Glutamatergic neuron (in vitro differentiated cells): ENCODE results near the gene RNF126. TPM values are rescaled to one million over a fixed set of nuclear protein-coding genes. Genes with fewer than 3 reads are reported as not detected.
"Not testable (repeated sequence)": the region's sequence is repeated elsewhere in the genome, so short reads cannot be mapped to it uniquely, and the experiment has no call there.

Experiments
- DNase-seq: peaks from one replicate; pipeline ENCODE4 v3.0.0; 2022
- H3K27ac Mint-ChIP-seq: one replicate; pipeline ENCODE4 v1.8.0; 2020; ENCODE audit warnings: mild to moderate bottlenecking, mixed read lengths, inconsistent platforms; ENCODE audit not compliant: unreplicated experiment
- H3K27me3 Mint-ChIP-seq: one replicate; pipeline ENCODE4 v1.8.0; 2020; ENCODE audit warnings: mild to moderate bottlenecking, moderate library complexity, mixed read lengths, inconsistent platforms; ENCODE audit not compliant: unreplicated experiment
- H3K36me3 Mint-ChIP-seq: one replicate; pipeline ENCODE4 v1.8.0; 2020; ENCODE audit warnings: mild to moderate bottlenecking, mixed read lengths, inconsistent platforms; ENCODE audit not compliant: unreplicated experiment
- H3K4me1 Mint-ChIP-seq: one replicate; pipeline ENCODE4 v1.8.0; 2020; ENCODE audit warnings: mild to moderate bottlenecking, low read depth, mixed read lengths, inconsistent platforms; ENCODE audit not compliant: unreplicated experiment
- H3K4me3 Mint-ChIP-seq: one replicate; pipeline ENCODE4 v1.8.0; 2020; ENCODE audit warnings: mild to moderate bottlenecking, mixed read lengths, inconsistent platforms; ENCODE audit not compliant: unreplicated experiment
- H3K9me3 Mint-ChIP-seq: one replicate; pipeline ENCODE4 v1.8.0; 2020; ENCODE audit warnings: mild to moderate bottlenecking, moderate library complexity, mixed read lengths, inconsistent platforms; ENCODE audit not compliant: unreplicated experiment
- CTCF ChIP-seq: fragments of 200-600 bp; sonication (generic); IDR thresholded peaks from one replicate; pipeline ENCODE4 v1.5.0; 2021; ENCODE audit not compliant: partially characterized antibody, unreplicated experiment
- total RNA-seq: library from RNA; stranded (reverse); fragmentation: NEBNext Ultra II Directional; extraction: Animal tissue kit (Norgen Biotek cat#: 25700); gene quantifications from one replicate; pipeline ENCODE4 v1.2.1, GENCODE V29; 2021; ENCODE audit not compliant: unreplicated experiment

The RNF126 gene
- total RNA-seq, 1 donor from 2014 or later: 51.7 TPM

GRCh38 chr19:676339-677105 lies 13.5 kb upstream of the RNF126 start, which contains the start of gene FSTL3:
Gene FSTL3 (plus strand): TSS chr19:676392. CDS start chr19:676424, 32 bp downstream.
- DNase-seq: no peak
- Mint-ChIP-seq H3K9me3 (peaks cover 9% of the 10 kb centered on the region), H3K4me1 (peaks cover 5% of the 10 kb centered on the region), H3K27me3 (peaks cover 14% of the 10 kb centered on the region), H3K36me3 (no peaks in the 10 kb centered on the region), H3K27ac (peak within 1 kb of the TSS; percentile 85), H3K4me3 (peak within 1 kb of the TSS; percentile 77)
- TF ChIP-seq CTCF: no peak

GRCh38 chr19:676007-676338 lies 13.0 kb upstream of the RNF126 start:
- Mint-ChIP-seq H3K9me3 (peaks cover 9% of the 10 kb centered on the region), H3K36me3 (no peaks in the 10 kb centered on the region), H3K27me3 (peaks cover 14% of the 10 kb centered on the region), H3K4me3 (peak overlapping the region; percentile 36), H3K27ac (no peak overlapping the region), H3K4me1 (peaks cover 5% of the 10 kb centered on the region)
- DNase-seq: no peak
- no peak for TF ChIP-seq CTCF

GRCh38 chr19:674282-675151 lies 11.5 kb upstream of the RNF126 start:
- no peak for TF ChIP-seq CTCF
- H3K36me3 Mint-ChIP-seq: no peaks in the 10 kb centered on the region
- peaks cover 5% of the 10 kb centered on the region for H3K4me1 Mint-ChIP-seq
- no peak overlapping the region for H3K27ac Mint-ChIP-seq
- no peak for DNase-seq
- peaks cover 7% of the 10 kb centered on the region for H3K9me3 Mint-ChIP-seq
- no peak overlapping the region for H3K4me3 Mint-ChIP-seq
- H3K27me3 Mint-ChIP-seq: peaks cover 11% of the 10 kb centered on the region

GRCh38 chr19:670609-671075 lies 7.6 kb upstream of the RNF126 start:
- Mint-ChIP-seq H3K36me3 (peaks cover 5% of the 10 kb centered on the region), H3K9me3 (peaks cover 13% of the 10 kb centered on the region), H3K4me3 (no peak overlapping the region), H3K4me1 (peaks cover 5% of the 10 kb centered on the region), H3K27ac (no peak overlapping the region), H3K27me3 (peaks cover 9% of the 10 kb centered on the region)
- DNase-seq: no peak
- TF ChIP-seq CTCF: peak; percentile 21

- not testable (repeated sequence) for H3K4me1 Mint-ChIP-seq, H3K27ac Mint-ChIP-seq, H3K36me3 Mint-ChIP-seq, DNase-seq, H3K27me3 Mint-ChIP-seq, H3K4me3 Mint-ChIP-seq
- peaks cover 16% of the 10 kb centered on the region for H3K9me3 Mint-ChIP-seq
These were observed 5.8 kb upstream of the RNF126 start for GRCh38 chr19:668675-669434.

GRCh38 chr19:666985-667573 lies 4.1 kb upstream of the RNF126 start:
- not testable (repeated sequence) for DNase-seq, H3K27ac Mint-ChIP-seq, H3K4me3 Mint-ChIP-seq, H3K4me1 Mint-ChIP-seq, H3K36me3 Mint-ChIP-seq, H3K27me3 Mint-ChIP-seq
- peaks cover 16% of the 10 kb centered on the region for H3K9me3 Mint-ChIP-seq
